GM11168 (cell line): Measurements from ENCODE around the gene SSTR3.

ENCODE experiments used
- in situ Hi-C: fragments of 300-500 bp; cut with MboI; formaldehyde crosslinking; loops from one replicate; pipeline ENCODE4 v1.12.0; 2022; ENCODE audit warnings: low sequenced_read_pairs; ENCODE audit not compliant: unreplicated experiment

Gene SSTR3

GRCh38 chr22:37198258-37199102 lies 13.8 kb downstream of the SSTR3 start:
- in situ Hi-C loops: no loop called here

GRCh38 chr22:37197451-37198257 lies 14.6 kb downstream of the SSTR3 start:
- in situ Hi-C loops: no loop called here

GRCh38 chr22:37196539-37197450 lies 15.5 kb downstream of the SSTR3 start:
- in situ Hi-C loops: no loop called here

- in situ Hi-C loops: no loop called here
Measured at GRCh38 chr22:37195921-37196320, 16.4 kb downstream of the SSTR3 start.

GRCh38 chr22:37194750-37195149 lies 17.5 kb downstream of the SSTR3 start:
- in situ Hi-C loops: no loop called here

GRCh38 chr22:37193629-37194191 lies 18.6 kb downstream of the SSTR3 start:
- in situ Hi-C loops: no loop called here

GRCh38 chr22:37192741-37193140 lies 19.5 kb downstream of the SSTR3 start:
- in situ Hi-C loops: no loop called here

- in situ Hi-C loops: no loop called here
Measured at GRCh38 chr22:37192204-37192603, 20.1 kb downstream of the SSTR3 start.

- in situ Hi-C loops: no loop called here
Measured at GRCh38 chr22:37190262-37190780, 22.0 kb downstream of the SSTR3 start.

- in situ Hi-C loops: loop anchor here (5.0 kb wide), 1 partner anchor 107 kb away; no protein-coding TSS in a partner anchor
Measured at GRCh38 chr22:37188901-37189466, 23.3 kb downstream of the SSTR3 start.

GRCh38 chr22:37187891-37188761 lies 24.2 kb downstream of the SSTR3 start, which contains the start of gene C1QTNF6:
C1QTNF6 (minus strand) TSS chr22:37188247; CDS start chr22:37188213, 34 bp downstream.
- in situ Hi-C loops: loop anchor here (5.0 kb wide), 1 partner anchor 106 kb away; no protein-coding TSS in a partner anchor

GRCh38 chr22:37187552-37187890 lies 24.8 kb downstream of the SSTR3 start:
- in situ Hi-C loops: loop anchor here (5.0 kb wide), 1 partner anchor 105 kb away; no protein-coding TSS in a partner anchor

GRCh38 chr22:37186997-37187522 lies 25.2 kb downstream of the SSTR3 start:
- in situ Hi-C loops: loop anchor here (5.0 kb wide), 1 partner anchor 105 kb away; no protein-coding TSS in a partner anchor

- in situ Hi-C loops: loop anchor here (5.0 kb wide), 1 partner anchor 104 kb away; no protein-coding TSS in a partner anchor
Measured at GRCh38 chr22:37186228-37186996, 25.9 kb downstream of the SSTR3 start.

- in situ Hi-C loops: loop anchor here (5.0 kb wide), 1 partner anchor 103 kb away; no protein-coding TSS in a partner anchor
Measured at GRCh38 chr22:37185646-37186227, 26.5 kb downstream of the SSTR3 start.

GRCh38 chr22:37184816-37185541 lies 27.3 kb downstream of the SSTR3 start:
- in situ Hi-C loops: loop anchor here (5.0 kb wide), 1 partner anchor 103 kb away; no protein-coding TSS in a partner anchor
